Activated CD8-positive, alpha-beta T cell treated with anti-CD3 and anti-CD28 coated beads for 36 hours (primary cell): ENCODE measurements around the gene COL9A2. TPM values are rescaled to one million over a fixed set of nuclear protein-coding genes. Genes with fewer than 3 reads are reported as not detected.

Source experiments
- ATAC-seq: fragments of 200-7000 bp; cut with Tn5 transposase; one replicate; pipeline ENCODE4 v1.10.0; 2021; ENCODE audit warnings: mild to moderate bottlenecking, moderate library complexity
- CTCF ChIA-PET: fragments of 350-600 bp; sonication (Branson Sonifier 250); formaldehyde crosslinking; loops from one replicate; lab custom pipeline; 2021; ENCODE audit warnings: antibody characterized with exemption; lab: Charles Lee
- POLR2A ChIA-PET: fragments of 350-600 bp; sonication (Branson Sonifier 250); formaldehyde crosslinking; loops from one replicate; lab custom pipeline; 2021; ENCODE audit warnings: antibody characterized with exemption; lab: Charles Lee
- DNase-seq: peaks from one replicate; pipeline ENCODE4 v3.0.0-alpha.2; 2020
- H3K27ac Mint-ChIP-seq: one replicate; pipeline ENCODE4 v1.8.0; 2021; ENCODE audit warnings: mild to moderate bottlenecking, mixed read lengths
- H3K27me3 Mint-ChIP-seq: one replicate; pipeline ENCODE4 v1.8.0; 2021; ENCODE audit warnings: mixed read lengths
- H3K36me3 Mint-ChIP-seq: one replicate; pipeline ENCODE4 v1.8.0; 2021; ENCODE audit warnings: low read depth, mixed read lengths
- H3K4me1 Mint-ChIP-seq: one replicate; pipeline ENCODE4 v1.8.0; 2021; ENCODE audit warnings: low read depth, mixed read lengths
- H3K4me3 Mint-ChIP-seq: one replicate; pipeline ENCODE4 v1.8.0; 2021; ENCODE audit warnings: mild to moderate bottlenecking, moderate library complexity, mixed read lengths
- H3K9me3 Mint-ChIP-seq: one replicate; pipeline ENCODE4 v1.8.0; 2021; ENCODE audit warnings: mixed read lengths
- intact Hi-C: fragments of 100-400 bp; cut with micrococcal nuclease; formaldehyde crosslinking; loops from one replicate; pipeline ENCODE4 v1.10.0; 2022
- total RNA-seq, 2 experiments: library from RNA; stranded (reverse); gene quantifications; one replicate each; pipeline ENCODE4 v1.2.3, GENCODE V29; 2021
- TF ChIP-seq, protein P1 (sequence below): fragments of 200-600 bp; IDR thresholded peaks from one replicate; pipeline ENCODE4 v1.8.0; 2022; ENCODE audit warnings: antibody characterized with exemption, mild to moderate bottlenecking

The COL9A2 gene
- total RNA-seq, 2 experiments from 2014 or later, result 4.3 to 5.4 TPM

DNA sequence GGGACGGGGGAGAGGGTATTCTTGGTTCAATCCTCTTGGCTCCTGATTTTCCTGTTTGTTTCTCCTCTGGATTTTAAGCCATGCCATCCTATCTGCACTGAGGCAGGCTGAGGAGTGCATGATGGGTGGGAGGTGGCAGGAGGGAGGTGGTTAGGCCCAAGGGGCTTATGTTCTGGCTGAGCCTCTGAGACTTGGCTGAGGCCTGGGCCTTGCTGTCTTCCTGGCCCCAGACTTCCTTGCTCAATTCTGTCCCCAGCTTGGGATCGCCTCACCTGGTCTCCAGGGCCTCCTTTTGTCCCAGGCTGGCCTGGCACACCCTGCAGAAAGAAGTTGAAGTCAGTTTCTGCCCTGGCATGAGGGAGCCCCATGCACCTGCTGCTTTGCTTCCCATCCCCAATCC is 11.2 kb downstream of the COL9A2 start:
- H3K4me1 Mint-ChIP-seq, result no peaks in the 10 kb centered on the region
- CTCF ChIA-PET, result interaction anchor here (1.2 to 1.9 kb wide), 3 partner anchors 10 to 153 kb away, joined by 5 to 12 read pairs (median 7); no protein-coding TSS in a partner anchor
- no peak for DNase-seq
- ATAC-seq, result no peak
- intact Hi-C loops, result no loop called here
- TF ChIP-seq, protein P1, sequence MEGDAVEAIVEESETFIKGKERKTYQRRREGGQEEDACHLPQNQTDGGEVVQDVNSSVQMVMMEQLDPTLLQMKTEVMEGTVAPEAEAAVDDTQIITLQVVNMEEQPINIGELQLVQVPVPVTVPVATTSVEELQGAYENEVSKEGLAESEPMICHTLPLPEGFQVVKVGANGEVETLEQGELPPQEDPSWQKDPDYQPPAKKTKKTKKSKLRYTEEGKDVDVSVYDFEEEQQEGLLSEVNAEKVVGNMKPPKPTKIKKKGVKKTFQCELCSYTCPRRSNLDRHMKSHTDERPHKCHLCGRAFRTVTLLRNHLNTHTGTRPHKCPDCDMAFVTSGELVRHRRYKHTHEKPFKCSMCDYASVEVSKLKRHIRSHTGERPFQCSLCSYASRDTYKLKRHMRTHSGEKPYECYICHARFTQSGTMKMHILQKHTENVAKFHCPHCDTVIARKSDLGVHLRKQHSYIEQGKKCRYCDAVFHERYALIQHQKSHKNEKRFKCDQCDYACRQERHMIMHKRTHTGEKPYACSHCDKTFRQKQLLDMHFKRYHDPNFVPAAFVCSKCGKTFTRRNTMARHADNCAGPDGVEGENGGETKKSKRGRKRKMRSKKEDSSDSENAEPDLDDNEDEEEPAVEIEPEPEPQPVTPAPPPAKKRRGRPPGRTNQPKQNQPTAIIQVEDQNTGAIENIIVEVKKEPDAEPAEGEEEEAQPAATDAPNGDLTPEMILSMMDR, result no peak
- no peaks in the 10 kb centered on the region for H3K9me3 Mint-ChIP-seq
- H3K27ac Mint-ChIP-seq, result no peak overlapping the region
- no peaks in the 10 kb centered on the region for H3K27me3 Mint-ChIP-seq
- POLR2A ChIA-PET, result no interaction called here
- H3K36me3 Mint-ChIP-seq, result no peaks in the 10 kb centered on the region
- no peak overlapping the region for H3K4me3 Mint-ChIP-seq

DNA sequence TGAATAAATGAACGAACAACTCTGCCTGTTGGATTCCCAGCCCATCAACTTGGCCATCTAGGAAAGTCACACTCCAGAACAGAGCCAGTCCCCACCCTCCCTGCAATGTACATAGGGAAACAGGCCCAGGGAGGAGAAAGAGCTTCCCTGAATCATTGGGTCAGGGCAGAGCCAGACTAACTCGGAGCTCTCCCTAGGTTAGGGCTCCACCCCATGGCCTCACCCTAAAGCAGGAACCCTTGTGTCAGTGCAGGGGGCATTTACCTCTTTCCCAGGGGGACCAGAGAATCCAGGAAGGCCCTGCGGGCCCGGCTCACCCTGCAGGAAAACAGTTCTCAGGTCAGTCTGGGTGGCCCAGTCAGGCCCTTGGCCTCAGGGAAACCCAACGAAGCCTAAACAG is 11.6 kb downstream of the COL9A2 start:
- intact Hi-C loops, result no loop called here
- TF ChIP-seq, protein P1, result no peak
- no peaks in the 10 kb centered on the region for H3K9me3 Mint-ChIP-seq
- POLR2A ChIA-PET, result no interaction called here
- DNase-seq (peak; percentile 34), ATAC-seq (peak; percentile 53)
- H3K4me1 Mint-ChIP-seq, result no peaks in the 10 kb centered on the region
- no peak overlapping the region for H3K4me3 Mint-ChIP-seq
- no peaks in the 10 kb centered on the region for H3K27me3 Mint-ChIP-seq
- no peaks in the 10 kb centered on the region for H3K36me3 Mint-ChIP-seq
- CTCF ChIA-PET, result interaction anchor here (1.2 to 1.9 kb wide), 3 partner anchors 10 to 153 kb away, joined by 5 to 12 read pairs (median 7); no protein-coding TSS in a partner anchor
- no peak overlapping the region for H3K27ac Mint-ChIP-seq

DNA sequence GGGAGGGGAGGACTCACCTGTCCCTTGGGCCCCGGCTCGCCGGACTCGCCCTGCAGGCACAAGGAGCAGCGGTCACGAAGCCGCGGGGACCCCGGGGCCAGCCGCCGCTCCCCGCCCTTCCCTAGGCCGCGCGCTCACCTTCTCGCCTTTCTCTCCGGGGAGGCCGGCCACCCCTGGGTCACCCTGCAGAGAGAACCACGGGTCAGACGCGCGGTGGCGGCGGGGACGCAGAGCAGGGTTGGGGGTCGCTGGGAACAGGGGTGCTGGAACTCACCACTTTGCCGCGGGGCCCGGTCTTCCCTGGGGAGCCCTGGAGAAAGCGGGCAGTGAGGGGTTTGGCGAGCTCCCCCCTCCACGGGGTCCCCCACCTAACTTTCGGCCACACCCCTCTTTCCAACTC is 13.3 kb downstream of the COL9A2 start:
- Mint-ChIP-seq H3K4me3 (no peak overlapping the region), H3K27ac (no peak overlapping the region), H3K27me3 (no peaks in the 10 kb centered on the region), H3K36me3 (no peaks in the 10 kb centered on the region), H3K9me3 (no peaks in the 10 kb centered on the region), H3K4me1 (no peaks in the 10 kb centered on the region)
- no peak for ATAC-seq
- TF ChIP-seq, protein P1, result no peak
- ChIA-PET CTCF (no interaction called here), POLR2A (interaction anchor here (0.6 kb wide), 1 partner anchor 92 kb away, joined by 3 read pairs; no protein-coding TSS in a partner anchor)
- no peak for DNase-seq
- intact Hi-C loops, result no loop called here

DNA sequence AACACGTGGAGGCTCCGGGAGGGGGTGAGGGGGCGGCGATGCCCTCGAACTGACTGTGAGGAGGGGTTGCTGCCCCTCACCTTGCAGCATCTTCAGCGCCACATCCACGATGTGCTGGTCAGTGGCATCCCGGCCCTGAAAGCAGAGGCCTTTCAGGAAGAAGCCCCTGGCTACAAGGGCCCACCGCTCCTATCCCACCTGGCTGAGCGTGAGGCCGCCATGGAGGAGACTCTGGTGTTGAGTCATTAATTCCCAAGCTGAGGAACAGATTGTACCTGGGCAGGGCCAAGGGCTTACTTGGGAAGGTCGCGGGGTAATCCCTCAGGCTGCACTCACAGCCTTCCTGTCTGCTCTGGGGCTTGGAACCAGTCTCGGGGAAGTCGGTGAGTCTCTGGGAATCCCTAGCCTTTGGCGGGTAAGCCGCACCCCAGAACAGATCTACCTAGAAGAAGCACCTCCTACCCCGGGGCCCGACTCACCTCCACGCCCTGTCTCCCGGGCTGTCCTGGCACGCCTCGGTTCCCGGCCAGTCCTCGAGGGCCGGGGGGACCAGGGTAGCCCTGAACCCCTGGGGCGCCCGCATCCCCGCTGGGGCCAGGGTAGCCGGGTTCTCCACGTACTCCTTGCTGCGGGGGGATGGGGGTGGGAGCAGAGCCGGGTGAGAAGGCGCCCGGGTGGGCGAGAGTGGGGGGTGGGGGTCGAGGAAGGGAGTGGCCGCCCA is 13.9 kb downstream of the COL9A2 start:
- ATAC-seq, result no peak
- no peak overlapping the region for H3K4me3 Mint-ChIP-seq

DNA sequence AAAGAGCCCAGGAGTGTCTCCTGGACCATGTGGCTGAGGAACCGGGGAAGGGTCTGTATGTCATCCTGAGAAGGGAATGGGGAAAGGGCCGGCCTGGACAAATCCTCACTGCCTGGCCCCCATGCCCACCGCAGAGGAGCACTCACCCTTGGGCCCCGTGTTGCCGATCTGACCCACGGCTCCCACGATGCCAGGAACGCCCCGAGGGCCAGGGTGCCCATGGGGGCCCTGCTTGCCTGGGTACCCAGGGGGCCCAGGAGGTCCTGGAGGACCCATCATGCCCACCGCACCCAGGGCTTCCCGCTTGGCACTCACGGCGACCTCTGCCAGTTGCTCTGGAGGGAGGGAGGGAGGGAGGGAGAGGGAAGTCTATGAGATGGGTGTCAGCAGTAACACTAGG is 14.6 kb downstream of the COL9A2 start:
- intact Hi-C loops, result no loop called here
- Mint-ChIP-seq H3K27ac (no peak overlapping the region), H3K4me3 (no peak overlapping the region), H3K36me3 (no peaks in the 10 kb centered on the region), H3K9me3 (no peaks in the 10 kb centered on the region), H3K4me1 (no peaks in the 10 kb centered on the region), H3K27me3 (no peaks in the 10 kb centered on the region)
- CTCF ChIA-PET, result no interaction called here
- ATAC-seq, result no peak
- TF ChIP-seq, protein P1, result no peak
- POLR2A ChIA-PET, result no interaction called here
- no peak for DNase-seq

More for the DNA sequence above, 13.9 kb downstream of the COL9A2 start:
- H3K27ac Mint-ChIP-seq, result no peak overlapping the region
- intact Hi-C loops, result no loop called here
- no peak for DNase-seq
- ChIA-PET POLR2A (interaction anchor here (0.6 kb wide), 1 partner anchor 93 kb away, joined by 3 read pairs; no protein-coding TSS in a partner anchor), CTCF (no interaction called here)
- H3K4me1 Mint-ChIP-seq, result no peaks in the 10 kb centered on the region
- no peaks in the 10 kb centered on the region for H3K27me3 Mint-ChIP-seq
- H3K36me3 Mint-ChIP-seq, result no peaks in the 10 kb centered on the region
- H3K9me3 Mint-ChIP-seq, result no peaks in the 10 kb centered on the region
- TF ChIP-seq, protein P1, result no peak
